ENCODE results near the gene ZBTB20. TPM values are rescaled to one million over a fixed set of nuclear protein-coding genes. Genes with fewer than 3 reads are reported as not detected.
A peak's percentile ranks its signal among the peaks of the same experiment; 100 is the strongest.

Gene ZBTB20
- total and polyA plus RNA-seq, 8 donors, result 0.15 to 149 (median 38.5) TPM

- intact Hi-C loops (cut with DNase I; ENCODE audit: low total_unique reads), result no loop called here
- Histone ChIP-seq H3K36me3 (no peaks in the 10 kb centered on the region), H3K27me3 (no peaks in the 10 kb centered on the region), H3K4me3 (no peak overlapping the region), H3K9me3 (no peaks in the 10 kb centered on the region), H3K27ac (no peak overlapping the region), H3K4me1 (no peaks in the 10 kb centered on the region)
- WGBS, 5 donors, result 87 to 94% (median 91%) methylated on average over 5 of the region's 5 CpGs
- no peak for DNase-seq
- TF ChIP-seq EP300 (IDR thresholded peaks at IDR 0.05), result no peak
- no peak for TF ChIP-seq POLR2AphosphoS5 (IDR thresholded peaks at IDR 0.05)
- TF ChIP-seq CTCF (IDR thresholded peaks at IDR 0.05), result no peak
- no peak for TF ChIP-seq POLR2A (IDR thresholded peaks at IDR 0.05)
Observed at GRCh38 chr3:114299941-114300624, 847.0 kb downstream of the ZBTB20 start.

GRCh38 chr3:114299421-114299820 lies 847.7 kb downstream of the ZBTB20 start:
- DNase-seq, result peak in 1 of 2 donors; percentile 17
- H3K4me3 ChIP-seq, result no peak overlapping the region
- WGBS, 5 donors, result 74 to 80% (median 77%) methylated on average over 12 to 13 of the region's 13 CpGs
- intact Hi-C loops (cut with DNase I; ENCODE audit: low total_unique reads), result no loop called here
- H3K27ac ChIP-seq, result no peak overlapping the region
- no peaks in the 10 kb centered on the region for H3K9me3 ChIP-seq
- H3K4me1 ChIP-seq, result no peaks in the 10 kb centered on the region
- H3K36me3 ChIP-seq, result no peaks in the 10 kb centered on the region
- H3K27me3 ChIP-seq, result no peaks in the 10 kb centered on the region
- TF ChIP-seq POLR2A (IDR thresholded peaks at IDR 0.05) (no peak), CTCF (IDR thresholded peaks at IDR 0.05) (no peak), POLR2AphosphoS5 (IDR thresholded peaks at IDR 0.05) (no peak), EP300 (IDR thresholded peaks at IDR 0.05) (no peak)

- H3K27me3 ChIP-seq, result no peaks in the 10 kb centered on the region
- H3K27ac ChIP-seq, result no peak overlapping the region
- H3K9me3 ChIP-seq, result no peaks in the 10 kb centered on the region
- H3K4me1 ChIP-seq, result no peaks in the 10 kb centered on the region
- H3K4me3 ChIP-seq, result no peak overlapping the region
- 81 to 86% (median 83%) methylated on average over 1 to 2 of the region's 2 CpGs for WGBS, 5 donors
- no peaks in the 10 kb centered on the region for H3K36me3 ChIP-seq
- DNase-seq, result no peak
- intact Hi-C loops (cut with DNase I; ENCODE audit: low total_unique reads), result no loop called here
- no peak for TF ChIP-seq POLR2A (IDR thresholded peaks at IDR 0.05)
- TF ChIP-seq CTCF (IDR thresholded peaks at IDR 0.05), result no peak
- no peak for TF ChIP-seq POLR2AphosphoS5 (IDR thresholded peaks at IDR 0.05)
- no peak for TF ChIP-seq EP300 (IDR thresholded peaks at IDR 0.05)
Observed at GRCh38 chr3:114295946-114296345, 851.1 kb downstream of the ZBTB20 start.

GRCh38 chr3:114294940-114295480 lies 852.1 kb downstream of the ZBTB20 start:
- Histone ChIP-seq H3K9me3 (no peaks in the 10 kb centered on the region), H3K4me1 (no peaks in the 10 kb centered on the region), H3K27ac (peak overlapping the region in 1 of 5 donors; percentile 5), H3K27me3 (no peaks in the 10 kb centered on the region), H3K36me3 (no peaks in the 10 kb centered on the region), H3K4me3 (no peak overlapping the region)
- intact Hi-C loops (cut with DNase I; ENCODE audit: low total_unique reads), result no loop called here
- WGBS, 5 donors, result 71 to 84% (median 78%) methylated on average over 6 of the region's 6 CpGs
- no peak for DNase-seq
- TF ChIP-seq CTCF (IDR thresholded peaks at IDR 0.05) (no peak), EP300 (IDR thresholded peaks at IDR 0.05) (no peak), POLR2AphosphoS5 (IDR thresholded peaks at IDR 0.05) (no peak), POLR2A (IDR thresholded peaks at IDR 0.05) (no peak)

All from stomach (tissue), 9 donors.